IMR-90 (cell line): ENCODE data around the gene ASIC2.

Source experiments
- CEBPB ChIP-seq: IDR thresholded peaks from 2 replicates; pipeline ENCODE4 v1.6.1; 2012; ENCODE audit warnings: low read depth, low read length, improper control_type of control experiment
- CTCF ChIP-seq: conservative IDR thresholded peaks from 2 replicates; pipeline ENCODE4 v1.5.1; 2012; ENCODE audit warnings: mild to moderate bottlenecking, low read depth, low read length, improper control_type of control experiment
- ELK1 ChIP-seq: fragments of 150-350 bp; IDR thresholded peaks from 2 replicates; pipeline ENCODE4 v1.6.1; 2016; ENCODE audit warnings: low read depth, mild to moderate bottlenecking, low read length, moderate library complexity, borderline replicate concordance
- FOS ChIP-seq: fragments of 150-350 bp; IDR thresholded peaks from 2 replicates; pipeline ENCODE4 v1.6.1; 2016; ENCODE audit warnings: low read depth, low read length
- MAFK ChIP-seq: IDR thresholded peaks from 2 replicates; pipeline ENCODE4 v1.6.1; 2012; ENCODE audit warnings: low read depth, low read length, improper control_type of control experiment
- MAZ ChIP-seq: IDR thresholded peaks from 2 replicates; pipeline ENCODE4 v1.6.1; 2012; ENCODE audit warnings: low read depth, mild to moderate bottlenecking, low read length, improper control_type of control experiment, moderate library complexity, borderline replicate concordance
- MXI1 ChIP-seq: IDR thresholded peaks from 2 replicates; pipeline ENCODE4 v1.6.1; 2012; ENCODE audit warnings: low read depth, mild to moderate bottlenecking, low read length, moderate library complexity, borderline replicate concordance
- POLR2A ChIP-seq: IDR thresholded peaks from 2 replicates; pipeline ENCODE4 v1.6.1; 2012; ENCODE audit warnings: mild to moderate bottlenecking, low read depth, low read length
- RAD21 ChIP-seq: IDR thresholded peaks from 2 replicates; pipeline ENCODE4 v1.6.1; 2012; ENCODE audit warnings: low read length, improper control_type of control experiment
- RFX5 ChIP-seq: IDR thresholded peaks from 2 replicates; pipeline ENCODE4 v1.8.0; 2012; ENCODE audit warnings: low read depth, mild to moderate bottlenecking, low read length, moderate library complexity
- USF2 ChIP-seq: fragments of 150-350 bp; IDR thresholded peaks from 2 replicates; pipeline ENCODE4 v1.6.1; 2017; ENCODE audit warnings: mild to moderate bottlenecking, antibody characterized with exemption, low read length, low read depth

GRCh38 chr17:33229499-33229898 is 63.6 kb downstream of the ASIC2 start:
- TF ChIP-seq CTCF: no peak
- TF ChIP-seq MXI1: no peak
- no peak for TF ChIP-seq MAZ
- no peak for TF ChIP-seq USF2
- no peak for TF ChIP-seq POLR2A
- no peak for TF ChIP-seq RFX5
- TF ChIP-seq FOS: no peak
- no peak for TF ChIP-seq RAD21
- no peak for TF ChIP-seq CEBPB
- no peak for TF ChIP-seq ELK1
- TF ChIP-seq MAFK: no peak
